Measurements from ENCODE around the gene KCNAB2.

KCNAB2 gene

DNA sequence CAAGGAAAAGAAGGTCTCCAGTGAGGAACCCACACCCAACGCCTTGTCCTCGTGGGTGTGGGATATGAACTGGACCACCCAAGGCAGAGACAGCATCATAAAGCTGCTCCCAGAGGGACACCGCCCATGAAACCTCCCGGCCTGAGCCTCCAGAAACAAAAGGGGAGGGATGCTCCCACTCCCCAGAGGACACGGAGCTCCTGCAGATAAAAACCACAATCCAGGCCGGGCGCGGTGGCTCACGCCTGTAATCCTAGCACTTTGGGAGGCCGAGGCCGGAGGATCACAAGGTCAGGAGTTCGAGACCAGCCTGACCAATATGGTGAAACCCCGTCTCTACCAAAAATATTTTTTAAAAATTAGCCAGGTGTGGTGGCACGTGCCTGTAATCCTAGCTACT, 68.1 kb downstream of the KCNAB2 start:
- DNase-seq: no peak

DNA sequence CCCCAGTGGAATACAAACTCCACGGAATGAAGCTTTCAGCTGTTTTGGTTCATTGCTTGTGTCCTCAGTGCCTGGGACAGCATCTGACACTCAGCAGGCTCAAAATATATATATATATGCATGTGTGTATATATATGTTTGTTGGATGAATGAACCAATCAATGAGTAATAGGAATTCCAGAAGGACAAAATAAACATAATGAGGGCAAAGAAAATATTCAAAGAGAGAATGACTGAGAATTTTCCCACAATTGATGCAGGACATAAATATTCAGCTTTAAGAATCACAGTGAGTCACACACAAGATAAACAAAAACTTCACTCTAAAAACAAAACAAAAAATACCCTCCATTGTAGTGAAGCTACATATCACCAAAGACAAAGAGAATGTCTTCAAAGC, 70.4 kb downstream of the KCNAB2 start:
- no peak for DNase-seq

- no peak for DNase-seq
Measured at GRCh38 chr1:6117064-6117463, 71.4 kb downstream of the KCNAB2 start.

GRCh38 chr1:6117624-6118023, 71.9 kb downstream of the KCNAB2 start:
- DNase-seq: no peak

DNA sequence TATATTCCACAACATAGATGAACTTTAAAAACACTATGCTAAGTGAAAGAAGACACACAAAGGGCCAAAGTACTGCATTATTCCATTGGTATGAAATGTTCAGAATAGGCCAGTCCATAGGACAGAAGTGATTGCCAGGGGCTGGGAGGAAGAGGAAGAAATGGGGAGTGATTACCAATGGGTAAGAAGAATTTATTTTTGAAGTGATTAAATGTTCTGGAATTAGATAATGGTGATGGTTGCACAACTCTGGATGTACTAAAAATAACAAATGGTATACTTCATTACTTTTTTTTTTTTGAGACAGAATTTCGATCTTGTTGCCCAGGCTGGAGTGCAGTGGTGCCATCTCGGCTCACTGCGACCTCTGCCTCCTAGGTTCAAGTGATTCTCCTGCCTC, 72.7 kb downstream of the KCNAB2 start:
- no peak for DNase-seq

- DNase-seq: no peak
Measured at GRCh38 chr1:6121021-6121421, 75.3 kb downstream of the KCNAB2 start.

DNA sequence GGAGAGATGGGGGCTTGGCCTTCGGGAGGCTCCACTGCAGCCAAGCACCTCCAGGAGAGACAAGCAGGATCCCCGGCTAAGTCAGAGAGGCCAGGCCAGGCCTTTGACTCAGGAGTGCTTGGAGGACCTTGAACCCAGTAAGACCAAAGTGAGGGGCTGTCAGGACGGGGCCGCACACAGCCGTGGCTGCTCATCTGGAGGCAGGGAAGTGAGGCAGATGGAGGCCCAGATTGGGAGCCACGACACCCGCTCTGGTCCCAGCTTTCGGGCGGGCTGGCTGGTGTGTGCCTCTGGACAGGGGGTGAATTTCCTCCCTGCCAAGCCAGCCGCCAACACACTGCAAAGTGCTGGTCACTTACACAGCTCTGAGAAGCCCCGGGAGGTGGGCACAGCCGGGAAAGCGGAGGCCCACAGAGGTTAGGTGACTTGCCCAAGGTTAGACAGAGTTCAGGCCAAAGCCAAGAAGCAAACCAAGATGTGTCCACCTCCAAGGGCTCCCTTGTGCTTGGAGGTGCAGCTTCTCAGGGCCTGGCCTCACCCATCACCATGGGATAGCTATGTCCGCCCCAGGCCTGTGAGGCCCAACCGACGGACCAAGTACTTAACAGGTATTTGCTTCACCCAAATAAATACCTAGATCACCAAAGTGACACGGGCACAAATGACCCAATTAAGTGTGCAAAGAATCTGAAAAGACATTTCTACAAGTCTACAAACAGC, 76.1 kb downstream of the KCNAB2 start:
- DNase-seq: no peak

- DNase-seq: no peak
Measured at GRCh38 chr1:6123083-6123482, 77.4 kb downstream of the KCNAB2 start.

DNA sequence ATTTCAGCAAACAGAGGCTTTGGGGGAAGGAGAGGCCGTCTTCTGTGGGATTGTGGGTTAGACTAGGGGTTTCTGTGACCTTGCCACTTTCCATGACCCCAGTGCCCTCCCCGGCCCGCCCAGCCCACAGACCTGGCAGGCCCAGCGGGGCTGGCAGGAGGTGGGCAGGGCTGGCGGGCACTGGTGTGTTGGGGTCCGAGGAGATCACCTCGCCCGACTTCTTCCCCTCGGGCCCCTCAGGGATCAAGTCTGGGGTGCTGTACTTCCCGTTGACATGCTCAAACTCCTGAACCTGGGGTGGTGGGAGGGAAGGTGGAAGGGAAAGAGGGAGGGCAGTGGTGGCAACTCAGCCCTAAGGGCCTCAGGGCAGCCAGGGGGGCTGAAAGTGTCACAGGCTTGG, 78.1 kb downstream of the KCNAB2 start:
- DNase-seq: no peak

- DNase-seq: no peak
Measured at GRCh38 chr1:6124341-6124740, 78.7 kb downstream of the KCNAB2 start.

- DNase-seq: no peak
Measured at GRCh38 chr1:6124746-6125365, 79.2 kb downstream of the KCNAB2 start.

GRCh38 chr1:6125366-6125765, 79.7 kb downstream of the KCNAB2 start:
- DNase-seq: no peak

DNA sequence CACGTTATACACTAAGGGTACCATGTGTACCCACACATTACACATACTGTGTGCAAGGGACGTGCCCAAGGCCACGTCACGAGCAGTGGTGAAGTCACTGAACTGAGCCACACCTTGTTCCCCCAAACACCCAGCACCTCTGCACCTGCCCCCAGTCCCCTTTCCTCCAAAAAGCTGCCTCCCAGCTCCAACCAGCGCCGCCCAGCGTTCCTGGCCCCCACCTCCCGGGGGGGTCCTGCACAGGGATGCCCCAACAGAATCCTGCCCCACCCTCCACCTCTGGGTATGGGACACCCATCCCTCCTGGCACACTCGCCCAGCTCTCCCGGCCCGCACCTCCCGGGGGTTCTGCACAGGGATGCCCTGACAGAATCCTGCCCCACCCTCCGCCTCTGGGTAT, 80.3 kb downstream of the KCNAB2 start:
- DNase-seq: no peak

DNA sequence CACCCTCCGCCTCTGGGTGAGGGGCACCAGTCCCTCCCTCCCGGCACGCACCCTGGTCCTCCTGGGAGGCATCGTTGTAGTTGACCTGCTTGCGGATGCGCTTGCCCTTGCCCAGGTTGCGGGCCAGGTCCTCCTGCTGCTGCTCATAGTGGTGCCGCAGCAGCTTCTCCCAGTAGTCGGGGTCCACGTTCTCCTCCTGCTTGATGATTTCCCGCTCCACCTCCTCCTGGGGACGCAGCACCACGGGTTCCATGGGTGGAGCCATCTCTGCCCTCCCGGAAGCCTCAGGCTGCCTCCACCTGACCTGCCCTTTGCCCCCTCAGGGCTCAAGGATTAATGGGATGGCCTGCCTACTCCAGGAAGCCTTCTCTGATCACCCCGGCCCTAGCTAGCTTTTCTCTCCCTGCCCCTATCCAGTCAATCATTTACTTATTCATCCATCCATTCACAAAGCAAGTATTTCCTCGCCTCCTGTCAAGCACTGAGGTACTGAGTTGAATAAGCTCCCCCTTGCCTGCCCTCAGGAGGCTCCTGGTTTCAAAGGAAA, 80.9 kb downstream of the KCNAB2 start:
- no peak for DNase-seq

- DNase-seq: peak; percentile 26 to 68 (median 40)
Measured at GRCh38 chr1:6127587-6128163, 82.0 kb downstream of the KCNAB2 start.

DNA sequence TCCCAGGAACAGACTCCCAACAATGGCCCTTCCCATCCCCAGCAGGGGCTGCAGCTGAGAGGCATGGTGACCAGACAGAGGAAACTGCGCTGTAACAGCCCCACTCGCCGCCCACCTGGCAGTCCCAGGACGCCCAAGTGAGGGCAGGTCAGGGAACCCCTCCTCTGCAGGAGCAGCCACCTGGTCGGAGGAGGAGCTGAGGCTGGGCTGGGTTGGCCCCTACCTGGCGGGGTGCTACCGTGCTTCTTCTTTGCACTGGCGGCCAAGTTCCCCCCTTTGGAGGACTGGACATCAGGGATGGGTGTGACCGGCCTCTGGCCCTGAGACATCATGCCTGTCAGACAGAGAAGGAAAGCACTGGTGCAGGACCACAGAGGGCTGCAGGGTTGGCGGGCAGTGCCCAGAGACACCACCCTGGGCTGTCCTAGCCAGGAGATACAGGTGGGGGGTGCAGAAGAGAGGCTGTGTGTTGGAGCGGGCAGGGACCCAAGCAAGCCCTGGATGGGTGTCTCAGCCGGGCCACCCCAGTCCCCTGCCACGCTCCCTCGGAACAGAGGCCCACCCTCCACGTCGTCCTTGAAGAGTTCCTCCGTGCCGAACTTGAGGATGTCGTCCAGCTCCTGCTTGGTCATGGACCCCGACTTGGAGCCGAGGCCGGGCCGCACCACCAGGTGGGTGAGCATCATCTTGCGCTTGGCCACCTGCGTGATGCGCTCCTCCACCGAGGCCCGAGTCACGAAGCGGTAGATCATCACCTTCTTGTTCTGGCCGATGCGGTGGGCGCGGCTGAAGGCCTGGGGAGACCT, 82.8 kb downstream of the KCNAB2 start:
- DNase-seq: no peak

GRCh38 chr1:6129313-6129712, 83.6 kb downstream of the KCNAB2 start:
- DNase-seq: no peak

DNA sequence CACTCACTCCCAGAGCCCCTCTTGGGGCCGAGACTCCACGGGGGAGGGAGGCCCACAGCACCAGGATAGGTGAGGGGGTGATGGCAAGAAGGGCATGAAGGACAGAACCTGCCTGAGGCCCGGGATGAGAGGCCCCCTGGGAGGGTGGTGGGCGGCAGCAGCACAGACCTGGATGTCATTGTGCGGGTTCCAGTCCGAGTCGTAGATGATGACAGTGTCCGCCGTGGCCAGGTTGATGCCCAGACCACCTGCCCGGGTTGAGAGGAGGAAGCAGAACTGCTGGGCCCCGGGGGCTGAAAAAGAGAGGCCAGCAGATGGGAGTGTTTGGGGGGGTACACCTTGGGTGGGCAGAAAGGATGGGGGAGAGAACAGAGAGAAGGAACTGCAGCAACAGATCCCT, 84.3 kb downstream of the KCNAB2 start:
- no peak for DNase-seq

DNA sequence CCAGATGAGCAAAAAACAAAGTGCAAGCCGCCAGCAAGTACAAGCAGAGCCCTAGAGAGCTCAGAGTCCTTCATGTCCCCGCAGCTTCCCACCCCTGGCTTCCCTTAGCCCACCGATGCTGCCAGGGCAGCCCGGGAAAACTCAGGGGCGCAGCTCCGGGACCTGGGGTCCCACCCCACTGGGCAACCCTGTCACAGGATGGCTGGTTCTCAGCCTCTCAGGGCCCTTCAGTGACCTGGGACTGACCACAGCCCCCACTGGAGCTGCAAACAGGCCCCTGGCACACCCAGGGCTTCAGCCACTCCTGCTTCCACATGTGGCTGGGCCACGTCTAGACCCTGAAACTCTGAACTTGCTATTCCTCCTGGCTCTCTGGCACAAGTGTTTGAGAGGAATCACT, 84.9 kb downstream of the KCNAB2 start:
- no peak for DNase-seq

DNA sequence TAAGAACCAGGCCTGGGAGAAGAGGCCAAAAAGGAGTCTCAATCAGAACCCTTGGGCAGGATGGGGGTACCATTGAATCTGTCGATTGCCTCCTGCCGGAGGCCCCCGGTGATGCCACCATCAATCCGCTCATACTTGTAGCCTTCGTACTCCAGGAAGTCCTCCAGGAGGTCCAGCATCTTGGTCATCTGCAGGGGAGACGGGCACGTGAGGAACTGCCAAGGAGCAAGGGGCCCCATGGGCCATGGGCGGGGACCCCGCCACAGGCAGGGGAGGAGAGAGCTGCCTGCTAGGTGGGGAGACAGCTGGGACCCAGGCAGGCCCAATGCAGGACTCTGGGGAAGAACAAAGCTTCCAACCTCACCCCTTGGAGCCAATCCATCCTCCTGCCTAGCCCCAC, 85.9 kb downstream of the KCNAB2 start:
- DNase-seq: no peak

DNA sequence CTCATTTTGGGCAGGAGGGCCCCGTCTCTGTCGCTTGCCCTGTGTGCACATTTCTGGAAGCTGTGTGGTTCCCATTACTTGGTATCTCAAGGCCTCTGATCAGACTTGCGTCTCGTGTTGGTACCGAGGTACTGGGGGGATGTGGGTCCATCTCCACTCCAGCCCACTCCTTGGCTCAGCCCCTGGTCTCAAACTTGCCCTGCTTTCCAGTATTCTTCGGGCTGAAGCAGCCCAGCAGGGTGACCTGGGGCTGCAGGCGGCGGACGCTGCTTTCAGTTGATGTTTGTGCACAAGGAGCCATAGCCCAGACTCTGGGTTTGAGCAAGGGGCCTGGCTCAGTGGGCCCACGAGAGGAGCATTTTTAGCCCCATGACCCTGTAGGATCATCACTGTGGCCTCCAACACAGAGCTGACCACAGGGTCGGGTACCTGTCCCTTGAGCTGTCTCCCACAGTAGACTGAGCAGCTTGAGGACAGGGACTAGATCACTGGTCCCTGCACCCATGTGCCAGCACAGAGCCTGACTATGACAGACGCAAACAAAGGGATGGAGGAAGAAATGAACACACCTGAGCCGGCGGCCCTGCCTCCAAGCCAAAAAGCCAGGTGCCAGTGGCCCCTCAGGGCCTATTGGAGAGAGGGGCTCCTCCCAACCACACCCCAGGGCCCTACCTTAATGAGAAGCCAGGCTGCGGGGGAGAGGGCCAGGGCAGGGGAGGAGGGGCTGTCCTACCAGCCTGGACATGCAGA, 87.6 kb downstream of the KCNAB2 start:
- DNase-seq: no peak

DNA sequence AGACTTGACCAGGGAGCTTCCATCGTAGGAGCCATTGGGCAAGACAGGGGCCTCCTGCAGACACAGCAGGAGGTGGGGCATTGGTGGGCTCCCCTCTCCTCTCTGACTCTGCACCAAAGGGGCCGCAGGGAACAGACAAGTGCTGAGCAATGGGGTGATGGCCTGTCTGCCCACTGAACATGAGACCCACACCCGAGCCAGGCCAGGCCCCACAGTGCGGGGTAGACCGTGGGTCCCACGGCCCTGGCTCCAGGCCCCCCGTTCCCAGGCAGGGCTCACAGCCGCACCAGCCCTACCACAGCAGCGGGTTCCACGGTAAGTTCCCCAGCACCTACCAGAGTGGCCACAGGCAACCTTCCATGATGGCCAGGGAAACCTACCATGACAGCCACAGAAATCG, 88.5 kb downstream of the KCNAB2 start:
- DNase-seq: no peak

All from activated naive CD4-positive, alpha-beta T cell (primary cell).